OCI-LY1 (cell line): ENCODE measurements around the gene UCP3.

Source experiments
- H2AFZ ChIP-seq: fragments of 200-600 bp; sonication (generic), shearing (Covaris generic); 2 replicates; pipeline ENCODE4 v1.6.0; 2014; ENCODE audit warnings: antibody characterized with exemption, mild to moderate bottlenecking, low read length
- H3F3A ChIP-seq: fragments of 200-600 bp; sonication (generic), shearing (Covaris generic); 2 replicates; pipeline ENCODE4 v1.6.0; 2014; ENCODE audit warnings: mild to moderate bottlenecking, antibody characterized with exemption, low read length, moderate library complexity; ENCODE audit not compliant: insufficient read depth
- H3K27ac ChIP-seq: fragments of 200-600 bp; sonication (generic); 2 replicates; pipeline ENCODE4 v1.5.1; 2014; ENCODE audit warnings: low read length, mixed run types, mild to moderate bottlenecking, low read depth; ENCODE audit not compliant: poor library complexity, severe bottlenecking
- H3K27me3 ChIP-seq: fragments of 200-600 bp; sonication (generic); 2 replicates; pipeline ENCODE4 v1.6.0; 2014; ENCODE audit warnings: antibody characterized with exemption, mild to moderate bottlenecking, low read length, moderate library complexity; ENCODE audit not compliant: insufficient read depth
- H3K36me3 ChIP-seq: fragments of 200-600 bp; sonication (generic); 2 replicates; pipeline ENCODE4 v1.6.1; 2014; ENCODE audit warnings: mild to moderate bottlenecking, antibody characterized with exemption, low read length, moderate library complexity, mixed read lengths; ENCODE audit not compliant: insufficient read depth
- H3K4me1 ChIP-seq: fragments of 200-600 bp; sonication (generic); 2 replicates; pipeline ENCODE4 v1.5.1; 2014; ENCODE audit warnings: mild to moderate bottlenecking, low read length, moderate library complexity; ENCODE audit not compliant: insufficient read depth, severe bottlenecking
- H3K4me2 ChIP-seq: fragments of 200-600 bp; sonication (generic), shearing (Covaris generic); 2 replicates; pipeline ENCODE4 v1.6.1; 2014; ENCODE audit warnings: low read length
- H3K4me3 ChIP-seq: fragments of 200-600 bp; sonication (generic); 2 replicates; pipeline ENCODE4 v1.5.1; 2014; ENCODE audit warnings: low read length, low read depth, mild to moderate bottlenecking, mixed read lengths; ENCODE audit not compliant: poor library complexity, severe bottlenecking
- H3K79me2 ChIP-seq: fragments of 200-600 bp; shearing (Covaris generic); 2 replicates; pipeline ENCODE4 v1.6.1; 2016; ENCODE audit warnings: mixed run types, low read length, mixed read lengths; ENCODE audit not compliant: insufficient read depth
- H3K9ac ChIP-seq: fragments of 200-600 bp; sonication (generic), shearing (Covaris generic); 2 replicates; pipeline ENCODE4 v1.6.1; 2014; ENCODE audit warnings: mild to moderate bottlenecking, low read length, mixed read lengths
- H3K9me2 ChIP-seq: fragments of 200-600 bp; sonication (generic), shearing (Covaris generic); 2 replicates; pipeline ENCODE4 v1.6.1; 2014; ENCODE audit warnings: low read depth, mild to moderate bottlenecking, low read length, mixed read lengths
- H3K9me3 ChIP-seq: fragments of 200-600 bp; shearing (Covaris generic); 2 replicates; pipeline ENCODE4 v1.6.1; 2014; ENCODE audit warnings: low read length, mixed read lengths
- H4K20me1 ChIP-seq: fragments of 200-600 bp; sonication (generic), shearing (Covaris generic); 2 replicates; pipeline ENCODE4 v1.6.0; 2016; ENCODE audit warnings: mild to moderate bottlenecking, low read length; ENCODE audit not compliant: insufficient read depth
- EZH2 ChIP-seq: fragments of 200-600 bp; sonication (generic), shearing (Covaris generic); IDR thresholded peaks from 2 replicates; pipeline ENCODE4 v1.8.0; 2017; ENCODE audit warnings: borderline replicate concordance, mixed run types, mild to moderate bottlenecking, antibody characterized with exemption, low read length, moderate library complexity, mixed read lengths
- TF ChIP-seq, protein P1 (sequence below): fragments of 200-600 bp; sonication (generic), shearing (Covaris generic); IDR thresholded peaks from 2 replicates; pipeline ENCODE4 v1.5.1; 2017; ENCODE audit warnings: mild to moderate bottlenecking, antibody characterized with exemption, low read length, moderate library complexity, mixed read lengths

UCP3 gene

DNA sequence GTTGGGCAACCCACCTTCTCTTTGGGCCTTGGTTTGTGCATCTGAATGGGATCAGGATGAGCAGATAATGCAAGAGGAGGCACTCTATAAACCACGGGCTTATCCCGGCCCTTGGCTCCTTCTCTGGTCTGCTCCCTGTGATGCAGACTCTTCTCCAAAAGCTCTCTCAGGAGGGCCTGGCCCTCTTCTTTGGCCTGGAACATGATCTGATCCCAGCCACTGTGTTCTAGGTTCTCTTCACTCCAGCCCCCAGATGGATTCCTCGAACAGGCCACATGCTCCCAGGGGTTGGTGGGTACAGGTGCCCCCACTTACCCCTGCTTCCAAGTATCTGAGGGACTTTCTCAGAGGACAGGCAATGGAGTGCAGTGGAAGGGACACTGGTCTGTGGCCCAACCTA lies 8.7 kb upstream of the UCP3 start:
- H3K36me3 ChIP-seq = no peaks in the 10 kb centered on the region; the same call in 1 of the 2 replicates
- no peak overlapping the region for H3K4me2 ChIP-seq
- no peak overlapping the region for H2AFZ ChIP-seq
- TF ChIP-seq EZH2 = no peak
- TF ChIP-seq, protein P1, sequence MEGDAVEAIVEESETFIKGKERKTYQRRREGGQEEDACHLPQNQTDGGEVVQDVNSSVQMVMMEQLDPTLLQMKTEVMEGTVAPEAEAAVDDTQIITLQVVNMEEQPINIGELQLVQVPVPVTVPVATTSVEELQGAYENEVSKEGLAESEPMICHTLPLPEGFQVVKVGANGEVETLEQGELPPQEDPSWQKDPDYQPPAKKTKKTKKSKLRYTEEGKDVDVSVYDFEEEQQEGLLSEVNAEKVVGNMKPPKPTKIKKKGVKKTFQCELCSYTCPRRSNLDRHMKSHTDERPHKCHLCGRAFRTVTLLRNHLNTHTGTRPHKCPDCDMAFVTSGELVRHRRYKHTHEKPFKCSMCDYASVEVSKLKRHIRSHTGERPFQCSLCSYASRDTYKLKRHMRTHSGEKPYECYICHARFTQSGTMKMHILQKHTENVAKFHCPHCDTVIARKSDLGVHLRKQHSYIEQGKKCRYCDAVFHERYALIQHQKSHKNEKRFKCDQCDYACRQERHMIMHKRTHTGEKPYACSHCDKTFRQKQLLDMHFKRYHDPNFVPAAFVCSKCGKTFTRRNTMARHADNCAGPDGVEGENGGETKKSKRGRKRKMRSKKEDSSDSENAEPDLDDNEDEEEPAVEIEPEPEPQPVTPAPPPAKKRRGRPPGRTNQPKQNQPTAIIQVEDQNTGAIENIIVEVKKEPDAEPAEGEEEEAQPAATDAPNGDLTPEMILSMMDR = no peak
- no peaks in the 10 kb centered on the region for H3K27me3 ChIP-seq
- peaks cover 16% of the 10 kb centered on the region for H3K4me1 ChIP-seq
- H3F3A ChIP-seq = no peaks in the 10 kb centered on the region
- H4K20me1 ChIP-seq = no peaks in the 10 kb centered on the region
- H3K9ac ChIP-seq = no peak overlapping the region
- H3K27ac ChIP-seq = no peak overlapping the region
- no peaks in the 10 kb centered on the region for H3K9me3 ChIP-seq
- no peak overlapping the region for H3K4me3 ChIP-seq
- no peaks in the 10 kb centered on the region for H3K79me2 ChIP-seq
- no peaks in the 10 kb centered on the region for H3K9me2 ChIP-seq

DNA sequence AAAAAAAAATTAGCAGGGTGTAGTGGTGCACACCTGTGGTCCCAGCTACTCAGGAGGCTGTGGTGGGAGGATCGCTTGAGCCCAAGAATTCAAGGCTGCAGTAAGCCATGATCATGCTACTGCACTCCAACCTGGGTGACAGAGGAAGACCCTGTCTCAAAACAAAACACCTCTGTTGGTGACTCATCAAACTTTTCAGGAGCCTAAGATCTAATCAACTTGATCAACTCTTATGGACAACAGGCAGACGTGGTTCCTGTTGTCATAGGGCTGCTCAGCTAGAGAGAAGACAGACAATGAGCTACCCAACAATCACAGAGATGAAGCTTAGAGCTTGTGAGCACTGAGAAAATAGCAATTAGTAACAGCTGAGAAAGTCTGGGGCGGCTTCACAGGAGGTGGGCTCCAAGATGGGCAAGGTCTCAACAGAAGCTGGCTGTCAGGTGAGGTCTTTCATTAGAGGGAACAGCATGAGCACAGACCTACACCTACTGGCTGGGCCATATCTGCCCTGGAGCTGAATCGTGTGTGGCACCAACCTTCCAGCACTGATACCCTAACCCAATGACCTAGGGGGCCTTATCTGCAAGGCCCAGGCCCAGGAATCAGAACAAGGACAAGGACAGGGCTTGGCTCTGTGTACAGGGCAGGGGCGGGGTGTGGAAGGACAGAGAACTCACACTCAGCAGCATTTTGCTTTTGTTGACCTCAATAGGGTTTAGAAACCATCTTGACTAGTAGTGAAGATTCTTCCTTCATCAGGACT lies 7.2 kb upstream of the UCP3 start:
- H3K36me3 ChIP-seq = no peaks in the 10 kb centered on the region; the same call in 1 of the 2 replicates
- H3K9me2 ChIP-seq = no peaks in the 10 kb centered on the region
- TF ChIP-seq, protein P1 = no peak
- no peak for TF ChIP-seq EZH2
- H3K4me3 ChIP-seq = no peak overlapping the region
- H3K9ac ChIP-seq = no peak overlapping the region
- no peaks in the 10 kb centered on the region for H4K20me1 ChIP-seq
- H3K27ac ChIP-seq = no peak overlapping the region
- no peaks in the 10 kb centered on the region for H3K9me3 ChIP-seq
- H3K27me3 ChIP-seq = no peaks in the 10 kb centered on the region
- H3K4me2 ChIP-seq = no peak overlapping the region
- no peak overlapping the region for H2AFZ ChIP-seq
- no peaks in the 10 kb centered on the region for H3K79me2 ChIP-seq
- peaks cover 12% of the 10 kb centered on the region for H3K4me1 ChIP-seq
- H3F3A ChIP-seq = no peaks in the 10 kb centered on the region

DNA sequence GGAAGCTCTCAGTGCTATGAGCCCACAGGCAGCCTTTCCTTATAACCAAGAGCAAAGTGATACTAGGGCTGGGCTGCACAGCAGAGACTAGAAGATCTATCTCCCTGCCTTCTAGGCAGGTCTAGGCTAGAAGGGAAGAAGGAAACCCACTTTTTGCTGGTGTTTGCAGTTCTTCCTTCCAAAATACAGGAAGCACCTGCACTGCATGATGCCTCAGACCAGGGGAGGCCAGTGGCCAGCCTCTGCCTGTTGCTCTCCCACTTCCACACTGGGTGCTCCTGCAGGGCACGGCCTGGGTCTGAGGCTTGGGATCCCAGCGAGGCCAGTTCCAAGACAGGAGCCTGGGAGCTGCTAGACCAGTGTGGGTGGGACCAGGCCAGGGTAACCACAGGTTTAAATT lies 6.0 kb upstream of the UCP3 start:
- no peak overlapping the region for H3K9ac ChIP-seq
- H3K27ac ChIP-seq = no peak overlapping the region
- no peaks in the 10 kb centered on the region for H3K4me1 ChIP-seq
- no peak overlapping the region for H3K4me2 ChIP-seq
- H3K79me2 ChIP-seq = no peaks in the 10 kb centered on the region
- no peak for TF ChIP-seq EZH2
- TF ChIP-seq, protein P1 = no peak
- no peak overlapping the region for H3K4me3 ChIP-seq
- no peaks in the 10 kb centered on the region for H4K20me1 ChIP-seq
- no peaks in the 10 kb centered on the region for H3K27me3 ChIP-seq
- no peaks in the 10 kb centered on the region for H3K9me3 ChIP-seq
- no peaks in the 10 kb centered on the region for H3F3A ChIP-seq
- no peaks in the 10 kb centered on the region; the same call in 1 of the 2 replicates for H3K36me3 ChIP-seq
- no peaks in the 10 kb centered on the region for H3K9me2 ChIP-seq
- no peak overlapping the region for H2AFZ ChIP-seq
